HepG2 (cell line): ENCODE data around the gene KLK10. TPM values are rescaled to one million over a fixed set of nuclear protein-coding genes. Genes with fewer than 3 reads are reported as not detected.

Experiments
- ARID5B ChIP-seq: IDR thresholded peaks from 2 replicates; pipeline ENCODE4 v1.4.0; 2020; ENCODE audit warnings: mild to moderate bottlenecking, missing genetic modification reagents
- ATF4 ChIP-seq, 2 experiments: fragments of 450-650 bp in 1 of 2; sonication (generic) in 1 of 2; formaldehyde crosslinking; IDR thresholded peaks; 2 replicates each; pipeline versions ENCODE4 v1.5.0 to v1.8.0; 2020 to 2022; ENCODE audit warnings: mild to moderate bottlenecking in 1 of 2, missing genetic modification reagents in 1 of 2
- GLI4 ChIP-seq: sonication (generic); formaldehyde crosslinking; IDR thresholded peaks from 2 replicates; pipeline ENCODE4 v1.5.1; 2020; ENCODE audit warnings: missing genetic modification reagents, mild to moderate bottlenecking, moderate library complexity, borderline replicate concordance
- LRRFIP1 ChIP-seq: sonication (generic); formaldehyde crosslinking; conservative IDR thresholded peaks from 2 replicates; pipeline ENCODE4 v1.4.0; 2020; ENCODE audit warnings: missing genetic modification reagents
- POLR2G ChIP-seq: fragments of 200-400 bp; formaldehyde crosslinking; IDR thresholded peaks from 2 replicates; pipeline ENCODE4 v1.6.1; 2018; ENCODE audit warnings: mild to moderate bottlenecking, low read depth, low read length, moderate library complexity
- SNAPC4 ChIP-seq: sonication (generic); formaldehyde crosslinking; IDR thresholded peaks from 2 replicates; pipeline ENCODE4 v1.4.0; 2020; ENCODE audit warnings: mild to moderate bottlenecking, missing genetic modification reagents
- UBTF ChIP-seq: sonication (generic); formaldehyde crosslinking; IDR thresholded peaks from 2 replicates; pipeline ENCODE4 v1.4.0; 2020; ENCODE audit warnings: mild to moderate bottlenecking, missing genetic modification reagents
- XRCC5 ChIP-seq: fragments of 200-400 bp; formaldehyde crosslinking; optimal IDR thresholded peaks from 2 replicates; pipeline ENCODE3; 2017; ENCODE audit warnings: mild to moderate bottlenecking, low read length
- ZNF678 ChIP-seq: sonication (generic); formaldehyde crosslinking; IDR thresholded peaks from 2 replicates; pipeline ENCODE4 v1.4.0; 2020; ENCODE audit warnings: mild to moderate bottlenecking, missing genetic modification reagents
- ZNF788 ChIP-seq: sonication (generic); formaldehyde crosslinking; IDR thresholded peaks from 2 replicates; pipeline ENCODE4 v1.5.0; 2020; ENCODE audit warnings: mild to moderate bottlenecking, missing genetic modification reagents, borderline replicate concordance
- ZSCAN5A ChIP-seq: sonication (generic); formaldehyde crosslinking; IDR thresholded peaks from 2 replicates; pipeline ENCODE4 v1.8.0; 2022; ENCODE audit warnings: mild to moderate bottlenecking, missing genetic modification reagents, borderline replicate concordance
- polyA plus RNA-seq, 8 experiments: library from polyadenylated mRNA; depleted of rRNA in 3 of 8; stranded (reverse) in 7 of 8; unstranded in 1 of 8; fragments of >200 nt; fragmentation: Illumina TruSeq in 4 of 8; extraction: Trizol in 4 of 8; gene quantifications; 2 replicates each; pipeline versions ENCODE4 v1.2.1 to v1.2.3, GENCODE V29; 2011 to 2016; ENCODE audit warnings: low read depth in 4 of 8, missing spikeins in 1 of 8, mixed read lengths in 1 of 8; ENCODE audit not compliant: insufficient read depth in 1 of 8
- total RNA-seq, 5 experiments: library from RNA; depleted of rRNA; stranded (reverse); fragments of >200 nt; fragmentation: Illumina TruSeq; extraction: Trizol; gene quantifications; 2 replicates each; pipeline ENCODE4 v1.2.3, GENCODE V29; 2016; ENCODE audit warnings: low read depth in 1 of 5

Gene KLK10
- total and polyA plus RNA-seq, 2 of the 13 experiments (the other 11 are each of a cell fraction or from before 2014, with no cell fraction given), result not detected

GRCh38 chr19:50969413-50969760 lies 50.1 kb downstream of the KLK10 start, which contains the start of gene KLK6 (continued):
- TF ChIP-seq ARID5B (CRISPR knock-in tag) (peak; percentile 12; the same call in 1 of the 2 replicates), ZSCAN5A (CRISPR knock-in tag) (no peak), POLR2G (no peak), ZNF678 (CRISPR knock-in tag) (no peak), UBTF (CRISPR knock-in tag) (peak; percentile 36; the same call in 1 of the 2 replicates), ZNF788 (CRISPR knock-in tag) (0 out of 2 replicates have a peak, but pooled peaks have one; percentile 28), SNAPC4 (CRISPR knock-in tag) (no peak), LRRFIP1 (no peak), GLI4 (CRISPR knock-in tag) (no peak), XRCC5 (peak; percentile 17), ATF4 (CRISPR knock-in tag; IDR thresholded peaks at IDR 0.05) (no peak)
